Hepatocyte (in vitro differentiated cells): ENCODE data around the gene PAH. TPM values are rescaled to one million over a fixed set of nuclear protein-coding genes. Genes with fewer than 3 reads are reported as not detected.

ENCODE experiments used
- DNase-seq: peaks from one replicate; pipeline ENCODE4 v3.0.0-alpha.2; 2016; ENCODE audit warnings: low spot score
- H2AFZ ChIP-seq: fragments of 200-600 bp; sonication (generic); 2 replicates; pipeline ENCODE4 v1.6.0; 2016; ENCODE audit warnings: antibody characterized with exemption, mild to moderate bottlenecking
- H3K27ac ChIP-seq: fragments of 200-600 bp; sonication (generic); 2 replicates; pipeline ENCODE4 v1.5.1; 2016; ENCODE audit warnings: mild to moderate bottlenecking
- H3K27me3 ChIP-seq: fragments of 200-600 bp; sonication (generic); 2 replicates; pipeline ENCODE4 v1.6.1; 2016
- H3K36me3 ChIP-seq: fragments of 200-600 bp; sonication (generic); replicated peaks from 2 replicates; pipeline ENCODE4 v1.5.1; 2016; ENCODE audit warnings: low read depth; ENCODE audit not compliant: insufficient read depth
- H3K4me1 ChIP-seq: fragments of 200-600 bp; sonication (generic); 2 replicates; pipeline ENCODE4 v1.5.1; 2016; ENCODE audit warnings: mild to moderate bottlenecking, moderate library complexity; ENCODE audit not compliant: insufficient read depth
- H3K4me2 ChIP-seq: fragments of 200-600 bp; sonication (generic); 2 replicates; pipeline ENCODE4 v1.6.0; 2016
- H3K4me3 ChIP-seq: fragments of 200-600 bp; sonication (generic); 2 replicates; pipeline ENCODE4 v1.5.1; 2016; ENCODE audit warnings: mild to moderate bottlenecking
- H3K79me2 ChIP-seq: fragments of 200-600 bp; sonication (generic); 2 replicates; pipeline ENCODE4 v1.6.0; 2017; ENCODE audit warnings: mild to moderate bottlenecking
- H3K9me2 ChIP-seq: fragments of 200-600 bp; sonication (generic); replicated peaks from 2 replicates; pipeline ENCODE4 v1.6.0; 2017; ENCODE audit warnings: mild to moderate bottlenecking; ENCODE audit not compliant: insufficient read depth
- H3K9me3 ChIP-seq: fragments of 200-600 bp; sonication (generic); 2 replicates; pipeline ENCODE4 v1.5.1; 2016; ENCODE audit warnings: low read depth, mild to moderate bottlenecking
- H4K20me1 ChIP-seq: fragments of 200-600 bp; sonication (generic); 2 replicates; pipeline ENCODE4 v1.6.0; 2016; ENCODE audit warnings: mild to moderate bottlenecking; ENCODE audit not compliant: insufficient read depth, poor library complexity, severe bottlenecking
- CTCF ChIP-seq: fragments of 200-600 bp; sonication (generic); IDR thresholded peaks from 2 replicates; pipeline ENCODE4 v1.5.1; 2016; ENCODE audit warnings: antibody characterized with exemption, mild to moderate bottlenecking; ENCODE audit not compliant: poor library complexity
- EZH2 ChIP-seq: fragments of 200-600 bp; sonication (generic); IDR thresholded peaks from 2 replicates; pipeline ENCODE4 v1.6.1; 2016; ENCODE audit warnings: antibody characterized with exemption, mild to moderate bottlenecking, borderline replicate concordance
- EZH2phosphoT487 ChIP-seq: fragments of 200-600 bp; sonication (generic); IDR thresholded peaks from one replicate; pipeline ENCODE4 v1.6.1; 2018; ENCODE audit warnings: antibody characterized with exemption, mild to moderate bottlenecking, low read depth, moderate library complexity; ENCODE audit not compliant: unreplicated experiment, severe bottlenecking
- WGBS: methylation state at CpG from one replicate; pipeline ENCODE4 v1.1.6; 2016; ENCODE audit warnings: low lambda C conversion rate; ENCODE audit errors: missing lambda C conversion rate; 5-methylcytosine and 5-hydroxymethylcytosine counted together
- polyA plus RNA-seq: library from polyadenylated mRNA; unstranded; fragments of >200 nt; fragmentation: Nextera tagmentation; extraction: Ambion mirVana; gene quantifications from 2 replicates; pipeline ENCODE4 v1.2.1, GENCODE V29; 2016
- total RNA-seq: library from RNA; depleted of rRNA; stranded (reverse); fragments of >200 nt; gene quantifications from 2 replicates; pipeline ENCODE4 v1.2.3, GENCODE V29; 2014

The PAH gene
- total and polyA plus RNA-seq, 2 experiments from 2014 or later = 76.1 to 203 TPM

DNA sequence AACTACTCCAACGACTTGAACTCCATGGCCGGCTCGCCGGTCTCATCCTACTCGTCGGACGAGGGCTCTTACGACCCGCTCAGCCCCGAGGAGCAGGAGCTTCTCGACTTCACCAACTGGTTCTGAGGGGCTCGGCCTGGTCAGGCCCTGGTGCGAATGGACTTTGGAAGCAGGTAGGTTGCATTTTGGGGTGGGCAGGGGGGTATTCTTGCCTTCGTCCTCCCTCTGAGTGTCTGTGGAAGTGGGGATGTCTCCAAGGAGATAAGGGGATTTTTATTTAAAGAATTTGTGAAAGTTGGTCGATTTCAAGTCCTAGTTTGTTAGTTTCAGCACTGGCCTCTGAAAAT lies 41.8 kb upstream of the PAH start:
- H3K36me3 ChIP-seq = no peaks in the 10 kb centered on the region
- no peaks in the 10 kb centered on the region for H3K79me2 ChIP-seq
- no peaks in the 10 kb centered on the region for H4K20me1 ChIP-seq
- TF ChIP-seq EZH2 = no peak
- TF ChIP-seq CTCF = no peak
- TF ChIP-seq EZH2phosphoT487 = no peak
- no peak overlapping the region for H2AFZ ChIP-seq
- H3K4me3 ChIP-seq = no peak overlapping the region
- peaks cover 96% of the 10 kb centered on the region for H3K27me3 ChIP-seq
- DNase-seq = no peak
- H3K4me1 ChIP-seq = peaks cover 14% of the 10 kb centered on the region
- no peaks in the 10 kb centered on the region for H3K9me3 ChIP-seq
- H3K9me2 ChIP-seq = no peaks in the 10 kb centered on the region
- no peak overlapping the region for H3K27ac ChIP-seq
- H3K4me2 ChIP-seq = peak overlapping the region; percentile 93
- 7% methylated on average over 15 of the region's 15 CpGs for WGBS

DNA sequence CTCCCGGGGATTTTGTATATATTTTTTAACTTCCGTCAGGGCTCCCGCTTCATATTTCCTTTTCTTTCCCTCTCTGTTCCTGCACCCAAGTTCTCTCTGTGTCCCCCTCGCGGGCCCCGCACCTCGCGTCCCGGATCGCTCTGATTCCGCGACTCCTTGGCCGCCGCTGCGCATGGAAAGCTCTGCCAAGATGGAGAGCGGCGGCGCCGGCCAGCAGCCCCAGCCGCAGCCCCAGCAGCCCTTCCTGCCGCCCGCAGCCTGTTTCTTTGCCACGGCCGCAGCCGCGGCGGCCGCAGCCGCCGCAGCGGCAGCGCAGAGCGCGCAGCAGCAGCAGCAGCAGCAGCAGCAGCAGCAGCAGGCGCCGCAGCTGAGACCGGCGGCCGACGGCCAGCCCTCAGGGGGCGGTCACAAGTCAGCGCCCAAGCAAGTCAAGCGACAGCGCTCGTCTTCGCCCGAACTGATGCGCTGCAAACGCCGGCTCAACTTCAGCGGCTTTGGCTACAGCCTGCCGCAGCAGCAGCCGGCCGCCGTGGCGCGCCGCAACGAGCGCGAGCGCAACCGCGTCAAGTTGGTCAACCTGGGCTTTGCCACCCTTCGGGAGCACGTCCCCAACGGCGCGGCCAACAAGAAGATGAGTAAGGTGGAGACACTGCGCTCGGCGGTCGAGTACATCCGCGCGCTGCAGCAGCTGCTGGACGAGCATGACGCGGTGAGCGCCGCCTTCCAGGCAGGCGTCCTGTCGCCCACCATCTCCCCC lies 41.2 kb upstream of the PAH start:
- no peak for TF ChIP-seq CTCF
- peak; percentile 76 for TF ChIP-seq EZH2
- no peaks in the 10 kb centered on the region for H3K9me3 ChIP-seq
- DNase-seq = peak; percentile 60
- H3K4me3 ChIP-seq = peak overlapping the region; percentile 45
- no peaks in the 10 kb centered on the region for H3K36me3 ChIP-seq
- peaks cover 14% of the 10 kb centered on the region for H3K4me1 ChIP-seq
- no peaks in the 10 kb centered on the region for H3K79me2 ChIP-seq
- no peak overlapping the region for H3K27ac ChIP-seq
- H3K27me3 ChIP-seq = peaks cover 96% of the 10 kb centered on the region
- H3K9me2 ChIP-seq = no peaks in the 10 kb centered on the region
- peak overlapping the region; percentile 93 for H3K4me2 ChIP-seq
- H4K20me1 ChIP-seq = no peaks in the 10 kb centered on the region
- WGBS = 2% methylated on average over 72 of the region's 83 CpGs
- peak overlapping the region; percentile 51 for H2AFZ ChIP-seq

GRCh38 chr12:102957339-102958050 lies 40.5 kb upstream of the PAH start, which contains the start of gene ASCL1:
TSS of gene ASCL1 (plus strand) at chr12:102957674. CDS start at chr12:102958245, 571 bp downstream.
- Histone ChIP-seq H3K4me3 (peak within 1 kb of the TSS; percentile 45), H3K27ac (no peak within 1 kb of the TSS), H3K4me2 (peak within 1 kb of the TSS; percentile 93), H3K9me3 (no peaks in the 10 kb centered on the region), H3K36me3 (no peaks in the 10 kb centered on the region), H3K9me2 (no peaks in the 10 kb centered on the region), H3K79me2 (no peaks in the 10 kb centered on the region), H3K27me3 (peaks cover 95% of the 10 kb centered on the region), H4K20me1 (no peaks in the 10 kb centered on the region), H3K4me1 (peaks cover 14% of the 10 kb centered on the region), H2AFZ (peak within 1 kb of the TSS; percentile 51)
- WGBS = 1% methylated on average over 40 of the region's 52 CpGs
- TF ChIP-seq EZH2phosphoT487 = no peak
- peak; percentile 5 for TF ChIP-seq EZH2
- TF ChIP-seq CTCF = no peak
- DNase-seq = peak; percentile 44
